ENCODE data around the gene ARMH2. TPM values are rescaled to one million over a fixed set of nuclear protein-coding genes. Genes with fewer than 3 reads are reported as not detected.
A peak's percentile ranks its signal among the peaks of the same experiment; 100 is the strongest.

Gene ARMH2
- total and polyA plus RNA-seq, 2 experiments from 2014 or later: not detected

- peaks cover 34% of the 10 kb centered on the region for H3K36me3 Mint-ChIP-seq (ENCODE audit: low read depth)
- H3K27ac ChIP-seq (ENCODE audit: low read depth): 0 out of 2 replicates have a peak overlapping the region, but pooled peaks have one; percentile 24
These were observed 23.1 kb downstream of the ARMH2 start for GRCh38 chr6:24775520-24776058.

More at GRCh38 chr6:24775520-24776058, 23.1 kb downstream of the ARMH2 start:
- DNase-seq (ENCODE audit: low spot score) (no peak), ATAC-seq (no peak)
- TF ChIP-seq REST (IDR thresholded peaks at IDR 0.05; ENCODE audit: unreplicated experiment) (no peak), NANOG (IDR thresholded peaks at IDR 0.05; ENCODE audit: borderline replicate concordance) (no peak), STAT1 (IDR thresholded peaks at IDR 0.05; ENCODE audit: unreplicated experiment) (no peak), ZNF114 (CRISPR knock-in tag; IDR thresholded peaks at IDR 0.05) (no peak), CREB1 (CRISPR knock-in tag; IDR thresholded peaks at IDR 0.05; ENCODE audit: low read depth) (no peak), ZNF331 (CRISPR knock-in tag; IDR thresholded peaks at IDR 0.05; ENCODE audit: low read depth) (no peak), JUNB (IDR thresholded peaks at IDR 0.05; ENCODE audit: unreplicated experiment) (no peak), ZNF462 (CRISPR knock-in tag; IDR thresholded peaks at IDR 0.05) (no peak), ETS1 (IDR thresholded peaks at IDR 0.05) (no peak), EZH2 (IDR thresholded peaks at IDR 0.05; ENCODE audit: low read depth, unreplicated experiment) (no peak), POLR2AphosphoS5 (IDR thresholded peaks at IDR 0.05; ENCODE audit: low read depth) (no peak), EZH2phosphoT487 (IDR thresholded peaks at IDR 0.05; ENCODE audit: unreplicated experiment) (no peak)
- TF ChIP-seq, protein P1, sequence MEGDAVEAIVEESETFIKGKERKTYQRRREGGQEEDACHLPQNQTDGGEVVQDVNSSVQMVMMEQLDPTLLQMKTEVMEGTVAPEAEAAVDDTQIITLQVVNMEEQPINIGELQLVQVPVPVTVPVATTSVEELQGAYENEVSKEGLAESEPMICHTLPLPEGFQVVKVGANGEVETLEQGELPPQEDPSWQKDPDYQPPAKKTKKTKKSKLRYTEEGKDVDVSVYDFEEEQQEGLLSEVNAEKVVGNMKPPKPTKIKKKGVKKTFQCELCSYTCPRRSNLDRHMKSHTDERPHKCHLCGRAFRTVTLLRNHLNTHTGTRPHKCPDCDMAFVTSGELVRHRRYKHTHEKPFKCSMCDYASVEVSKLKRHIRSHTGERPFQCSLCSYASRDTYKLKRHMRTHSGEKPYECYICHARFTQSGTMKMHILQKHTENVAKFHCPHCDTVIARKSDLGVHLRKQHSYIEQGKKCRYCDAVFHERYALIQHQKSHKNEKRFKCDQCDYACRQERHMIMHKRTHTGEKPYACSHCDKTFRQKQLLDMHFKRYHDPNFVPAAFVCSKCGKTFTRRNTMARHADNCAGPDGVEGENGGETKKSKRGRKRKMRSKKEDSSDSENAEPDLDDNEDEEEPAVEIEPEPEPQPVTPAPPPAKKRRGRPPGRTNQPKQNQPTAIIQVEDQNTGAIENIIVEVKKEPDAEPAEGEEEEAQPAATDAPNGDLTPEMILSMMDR (conservative IDR thresholded peaks at IDR 0.05; ENCODE audit: low read depth in 2 of 2): no peak
- H3K79me2 ChIP-seq (replicated peaks; ENCODE audit: insufficient read depth): peaks cover 54% of the 10 kb centered on the region
- no peaks in the 10 kb centered on the region for H3F3A ChIP-seq (replicated peaks; ENCODE audit: low read depth)
- H3K4me2 ChIP-seq: peak overlapping the region; percentile 95
- Mint-ChIP-seq H3K27ac (peak overlapping the region; percentile 93), H3K4me1 (peaks cover 17% of the 10 kb centered on the region; the same call in 2 of the 3 replicates), H3K9me3 (no peaks in the 10 kb centered on the region), H3K4me3 (peak overlapping the region; percentile 99), H3K27me3 (ENCODE audit: insufficient read depth, low read depth, poor library complexity) (peaks cover 8% of the 10 kb centered on the region)
- peak overlapping the region; percentile 88 for H3K4me3 ChIP-seq
- H3K9me2 ChIP-seq (ENCODE audit: insufficient read depth): no peaks in the 10 kb centered on the region
- H4K20me1 ChIP-seq (replicated peaks; ENCODE audit: insufficient read depth): peaks cover 27% of the 10 kb centered on the region
- H3K4me1 ChIP-seq (ENCODE audit: insufficient read depth): peaks cover 13% of the 10 kb centered on the region
- no peak overlapping the region; the same call in 1 of the 2 replicates for H2AFZ ChIP-seq
- no peaks in the 10 kb centered on the region for H3K27me3 ChIP-seq (ENCODE audit: insufficient read depth)
- no peaks in the 10 kb centered on the region; the same call in 1 of the 2 replicates for H3K36me3 ChIP-seq (ENCODE audit: insufficient read depth)

Measured in GM23338 (cell line).